DOHH2 (cell line): ENCODE data around the gene HTRA1.

ENCODE experiments used
- H3F3A ChIP-seq: fragments of 200-600 bp; sonication (generic), shearing (Covaris generic); 2 replicates; pipeline ENCODE4 v1.6.0; 2016; ENCODE audit warnings: antibody characterized with exemption, mild to moderate bottlenecking; ENCODE audit not compliant: control insufficient read depth, insufficient read depth
- H3K27ac ChIP-seq: fragments of 200-600 bp; sonication (generic); 2 replicates; pipeline ENCODE4 v1.5.1; 2014; ENCODE audit warnings: low read depth, mild to moderate bottlenecking, low read length, moderate library complexity
- H3K27me3 ChIP-seq: fragments of 200-600 bp; sonication (generic); 2 replicates; pipeline ENCODE4 v1.6.1; 2014; ENCODE audit warnings: mild to moderate bottlenecking, low read length, mixed read lengths; ENCODE audit not compliant: control insufficient read depth
- H3K36me3 ChIP-seq: fragments of 200-600 bp; sonication (generic); 2 replicates; pipeline ENCODE4 v1.6.1; 2014; ENCODE audit warnings: mild to moderate bottlenecking, low read length, moderate library complexity, mixed read lengths; ENCODE audit not compliant: control insufficient read depth
- H3K4me1 ChIP-seq: fragments of 200-600 bp; sonication (generic); 2 replicates; pipeline ENCODE4 v1.6.1; 2014; ENCODE audit warnings: mild to moderate bottlenecking, low read length, mixed read lengths; ENCODE audit not compliant: control insufficient read depth
- H3K4me2 ChIP-seq: fragments of 200-600 bp; sonication (generic); 2 replicates; pipeline ENCODE4 v1.6.0; 2014; ENCODE audit warnings: mild to moderate bottlenecking, low read length, moderate library complexity
- H3K4me3 ChIP-seq: fragments of 200-600 bp; sonication (generic); 2 replicates; pipeline ENCODE4 v1.5.1; 2014; ENCODE audit warnings: mild to moderate bottlenecking, low read length, mixed read lengths
- H3K79me2 ChIP-seq: fragments of 200-600 bp; sonication (generic); 2 replicates; pipeline ENCODE4 v1.6.1; 2014; ENCODE audit warnings: mild to moderate bottlenecking, low read length, mixed read lengths; ENCODE audit not compliant: control insufficient read depth
- H3K9me2 ChIP-seq: fragments of 200-600 bp; sonication (generic); replicated peaks from 2 replicates; pipeline ENCODE4 v1.6.1; 2014; ENCODE audit warnings: mild to moderate bottlenecking, low read length, mixed read lengths; ENCODE audit not compliant: control insufficient read depth
- H3K9me3 ChIP-seq: fragments of 200-600 bp; sonication (generic); 2 replicates; pipeline ENCODE4 v1.6.1; 2014; ENCODE audit warnings: antibody characterized with exemption, low read length, mixed read lengths; ENCODE audit not compliant: control insufficient read depth, insufficient read depth
- H4K20me1 ChIP-seq: fragments of 200-600 bp; sonication (generic); 2 replicates; pipeline ENCODE4 v1.6.0; 2014; ENCODE audit warnings: low read depth, mild to moderate bottlenecking, antibody characterized with exemption, low read length, moderate library complexity; ENCODE audit not compliant: control insufficient read depth, insufficient read depth
- CTCF ChIP-seq: fragments of 200-600 bp; sonication (generic); IDR thresholded peaks from one replicate; pipeline ENCODE4 v1.5.1; 2014; ENCODE audit warnings: antibody characterized with exemption, mild to moderate bottlenecking, low read depth, low read length; ENCODE audit not compliant: poor library complexity, severe bottlenecking
- EZH2phosphoT487 ChIP-seq: fragments of 200-600 bp; sonication (generic); IDR thresholded peaks from 2 replicates; pipeline ENCODE4 v1.6.1; 2017; ENCODE audit warnings: borderline replicate concordance, mild to moderate bottlenecking, antibody characterized with exemption, low read length, moderate library complexity, mixed read lengths

HTRA1 gene

GRCh38 chr10:122561212-122561611, 99.9 kb downstream of the HTRA1 start:
- H3K4me1 ChIP-seq, result no peaks in the 10 kb centered on the region
- TF ChIP-seq CTCF, result no peak
- H4K20me1 ChIP-seq, result no peaks in the 10 kb centered on the region
- H3K4me2 ChIP-seq, result no peak overlapping the region
- H3K36me3 ChIP-seq, result no peaks in the 10 kb centered on the region
- no peaks in the 10 kb centered on the region for H3K9me3 ChIP-seq
- H3F3A ChIP-seq, result no peaks in the 10 kb centered on the region
- H3K27me3 ChIP-seq, result peaks cover 16% of the 10 kb centered on the region
- no peak overlapping the region for H3K4me3 ChIP-seq
- H3K9me2 ChIP-seq, result no peaks in the 10 kb centered on the region
- no peaks in the 10 kb centered on the region for H3K79me2 ChIP-seq
- H3K27ac ChIP-seq, result no peak overlapping the region

- H3K27me3 ChIP-seq, result peaks cover 16% of the 10 kb centered on the region
- H4K20me1 ChIP-seq, result no peaks in the 10 kb centered on the region
- H3F3A ChIP-seq, result no peaks in the 10 kb centered on the region
- H3K27ac ChIP-seq, result no peak overlapping the region
- no peaks in the 10 kb centered on the region for H3K9me3 ChIP-seq
- no peak overlapping the region for H3K4me3 ChIP-seq
- H3K4me1 ChIP-seq, result no peaks in the 10 kb centered on the region
- no peaks in the 10 kb centered on the region for H3K9me2 ChIP-seq
- no peak for TF ChIP-seq CTCF
- no peak for TF ChIP-seq EZH2phosphoT487
- no peak overlapping the region for H3K4me2 ChIP-seq
- no peaks in the 10 kb centered on the region for H3K79me2 ChIP-seq
- no peaks in the 10 kb centered on the region for H3K36me3 ChIP-seq
Observed at GRCh38 chr10:122561792-122562191, 100.4 kb downstream of the HTRA1 start.
